IPS DF 6.9 (cell line): ENCODE data around the gene ING4.

Experiments used
- DNase-seq: peaks from one replicate; pipeline ENCODE4 v3.0.0-alpha.2; 2013; ENCODE audit warnings: low read depth, low spot score
- H3K27ac ChIP-seq: one replicate; pipeline ENCODE4 v1.5.1; 2013; ENCODE audit warnings: low read length, control low read depth
- H3K27me3 ChIP-seq: 2 replicates; pipeline ENCODE4 v1.6.1; 2013; ENCODE audit warnings: mild to moderate bottlenecking, low read length; ENCODE audit not compliant: control insufficient read depth, insufficient read depth
- H3K36me3 ChIP-seq: 2 replicates; pipeline ENCODE4 v1.6.1; 2013; ENCODE audit warnings: low read length; ENCODE audit not compliant: control insufficient read depth, insufficient read depth
- H3K4me1 ChIP-seq: 2 replicates; pipeline ENCODE4 v1.6.1; 2013; ENCODE audit warnings: low read length; ENCODE audit not compliant: control insufficient read depth, insufficient read depth
- H3K4me3 ChIP-seq: 2 replicates; pipeline ENCODE4 v1.5.1; 2013; ENCODE audit warnings: mild to moderate bottlenecking, low read length
- H3K9me3 ChIP-seq: 2 replicates; pipeline ENCODE4 v1.6.1; 2013; ENCODE audit warnings: low read length, inconsistent platforms; ENCODE audit not compliant: control insufficient read depth, insufficient read depth
- WGBS: extraction: QIAGEN DNeasy Blood & Tissue Kit; methylation state at CpG from one replicate; pipeline ENCODE4 v1.1.7; 2013; ENCODE audit warnings: mixed read lengths, missing lambda C conversion rate; ENCODE audit not compliant: insufficient read length, insufficient coverage; 5-methylcytosine and 5-hydroxymethylcytosine counted together

Gene ING4

DNA sequence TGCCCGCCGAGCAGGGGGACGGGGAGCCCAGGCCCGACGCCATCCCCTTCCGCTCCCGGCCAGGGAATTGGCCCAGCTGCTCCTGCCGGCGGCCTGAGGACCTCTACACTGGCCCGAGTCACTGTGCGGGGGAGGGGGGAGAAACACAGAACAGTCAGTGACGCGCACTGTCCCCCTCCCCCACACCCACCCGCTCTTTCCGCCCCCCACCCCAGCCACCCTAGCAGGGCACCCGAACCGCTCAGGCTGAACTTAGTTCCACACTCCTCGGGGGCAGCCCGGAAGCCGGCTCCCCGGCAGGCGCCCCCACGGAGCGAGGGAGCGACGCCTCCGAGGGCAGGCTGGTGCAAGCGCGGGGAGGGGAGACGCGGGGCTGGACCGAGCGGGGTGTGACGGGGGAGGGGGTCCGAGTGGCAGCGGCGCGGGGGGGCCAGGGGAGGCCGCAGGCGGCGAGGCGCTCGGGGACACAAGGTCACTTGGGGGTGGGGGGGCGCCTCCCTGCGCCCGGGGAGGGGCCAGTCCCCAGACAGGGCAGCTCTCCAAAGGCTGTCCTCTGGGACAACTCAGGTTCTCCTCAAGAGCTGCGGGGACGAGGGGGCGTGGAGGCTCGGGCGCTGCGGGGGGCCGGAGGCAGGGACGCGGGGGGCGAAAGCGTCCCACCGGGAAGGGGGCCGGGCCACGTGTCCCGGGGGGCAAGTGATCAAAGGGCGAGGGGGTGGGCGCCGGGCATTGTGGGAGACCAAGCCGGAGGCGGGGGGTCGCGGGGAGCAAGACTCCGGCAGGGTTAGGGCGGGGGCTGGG, 56.4 kb downstream of the ING4 start:
- Histone ChIP-seq H3K27ac (no peak overlapping the region), H3K4me3 (peak overlapping the region; percentile 80), H3K4me1 (no peaks in the 10 kb centered on the region; the same call in none of the 2 replicates), H3K27me3 (no peaks in the 10 kb centered on the region), H3K9me3 (no peaks in the 10 kb centered on the region), H3K36me3 (peaks cover 11% of the 10 kb centered on the region)
- no CpG with 5 or more reads among the region's 70 CpGs for WGBS
- no peak for DNase-seq

- Histone ChIP-seq H3K9me3 (no peaks in the 10 kb centered on the region), H3K4me1 (no peaks in the 10 kb centered on the region; the same call in none of the 2 replicates), H3K27me3 (no peaks in the 10 kb centered on the region), H3K36me3 (peaks cover 18% of the 10 kb centered on the region), H3K27ac (no peak overlapping the region), H3K4me3 (peak overlapping the region; percentile 80)
- WGBS, result no CpG with 5 or more reads among the region's 18 CpGs
- DNase-seq, result no peak
These were observed 57.2 kb downstream of the ING4 start for GRCh38 chr12:6605421-6606330.

- H3K36me3 ChIP-seq, result peaks cover 29% of the 10 kb centered on the region
- no peaks in the 10 kb centered on the region; the same call in none of the 2 replicates for H3K4me1 ChIP-seq
- no peak for DNase-seq
- no peaks in the 10 kb centered on the region for H3K27me3 ChIP-seq
- no peak overlapping the region for H3K27ac ChIP-seq
- no peaks in the 10 kb centered on the region for H3K9me3 ChIP-seq
- WGBS, result no CpG with 5 or more reads among the region's 6 CpGs
- H3K4me3 ChIP-seq, result no peak overlapping the region
These were observed 58.5 kb downstream of the ING4 start for GRCh38 chr12:6604259-6605029.

GRCh38 chr12:6603095-6603567, 59.8 kb downstream of the ING4 start:
- Histone ChIP-seq H3K4me1 (no peaks in the 10 kb centered on the region; the same call in none of the 2 replicates), H3K36me3 (peaks cover 38% of the 10 kb centered on the region), H3K9me3 (no peaks in the 10 kb centered on the region), H3K27me3 (no peaks in the 10 kb centered on the region), H3K27ac (no peak overlapping the region), H3K4me3 (no peak overlapping the region)
- WGBS, result no CpG with 5 or more reads among the region's 6 CpGs
- DNase-seq, result no peak

DNA sequence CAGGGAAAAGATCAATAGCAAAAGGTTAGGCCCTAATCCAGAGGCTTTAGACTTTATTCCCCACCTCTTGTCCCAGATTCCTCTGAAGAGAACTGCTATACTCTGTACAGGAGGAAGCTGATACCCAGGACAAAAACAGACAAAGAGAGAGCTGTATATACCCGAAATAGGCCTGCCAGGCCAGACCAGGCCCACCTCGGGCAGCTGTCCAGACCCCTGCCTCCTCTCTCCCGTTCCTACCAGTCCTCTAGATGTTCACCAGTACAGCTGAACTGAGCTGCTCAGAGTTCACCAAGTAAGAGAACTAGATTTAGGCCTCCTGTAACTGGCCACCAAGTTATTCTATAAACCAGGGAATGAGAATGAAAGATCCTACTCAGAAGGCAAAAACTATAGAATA, 60.4 kb downstream of the ING4 start:
- no peak overlapping the region for H3K4me3 ChIP-seq
- no peaks in the 10 kb centered on the region for H3K27me3 ChIP-seq
- no peaks in the 10 kb centered on the region for H3K9me3 ChIP-seq
- DNase-seq, result no peak
- H3K4me1 ChIP-seq, result no peaks in the 10 kb centered on the region; the same call in none of the 2 replicates
- no CpG with 5 or more reads among the region's 3 CpGs for WGBS
- no peak overlapping the region for H3K27ac ChIP-seq
- H3K36me3 ChIP-seq, result peaks cover 44% of the 10 kb centered on the region
